ENCODE results near the gene COX20. TPM values are rescaled to one million over a fixed set of nuclear protein-coding genes. Genes with fewer than 3 reads are reported as not detected.
"Not testable (repeated sequence)": the region's sequence is repeated elsewhere in the genome, so short reads cannot be mapped to it uniquely, and the experiment has no call there.

COX20 gene
- total RNA-seq, 2 experiments from 2014 or later: 29.8 to 32.9 TPM

GRCh38 chr1:244802556-244803239 is 32.8 kb upstream of the COX20 start:
- H3K4me3 Mint-ChIP-seq: no peak overlapping the region
- no peaks in the 10 kb centered on the region for H3K36me3 Mint-ChIP-seq (ENCODE audit: low read depth)
- H3K27me3 Mint-ChIP-seq: no peaks in the 10 kb centered on the region
- H3K9me3 Mint-ChIP-seq: no peaks in the 10 kb centered on the region
- ChIA-PET POLR2A (no interaction called here), CTCF (interaction anchor here (1.2 to 2.1 kb wide), 3 partner anchors 37 to 240 kb away, joined by 3 to 8 read pairs (median 3); no protein-coding TSS in a partner anchor)
- DNase-seq: no peak
- H3K27ac Mint-ChIP-seq: no peak overlapping the region
- H3K4me1 Mint-ChIP-seq: no peaks in the 10 kb centered on the region

- no peaks in the 10 kb centered on the region for H3K9me3 Mint-ChIP-seq
- no peak overlapping the region for H3K27ac Mint-ChIP-seq
These were observed 30.6 kb upstream of the COX20 start for GRCh38 chr1:244804841-244805240.

DNA sequence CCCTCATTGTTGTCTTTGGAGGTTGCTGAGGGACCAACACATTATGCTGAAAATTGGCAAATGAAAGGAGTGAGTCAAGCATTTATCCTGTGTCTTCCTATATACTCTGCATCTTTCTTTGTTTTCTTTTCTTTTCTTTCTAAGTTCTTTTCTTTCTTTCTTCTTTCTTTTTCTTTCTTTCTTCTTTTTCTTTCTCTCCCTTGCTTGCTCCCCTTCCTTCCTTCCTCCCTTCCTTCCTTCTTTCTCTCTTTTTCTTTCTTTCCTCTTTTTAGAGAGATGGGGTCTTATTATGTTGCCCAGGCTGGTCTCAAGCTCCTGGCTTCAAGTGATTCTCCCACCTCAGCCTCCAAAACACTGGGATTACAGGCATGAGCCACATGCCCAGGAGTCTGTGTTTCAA is 28.3 kb upstream of the COX20 start:
- CTCF ChIA-PET: interaction anchor here (0.6 kb wide), 1 partner anchor 110 kb away, joined by 4 read pairs; no protein-coding TSS in a partner anchor
- H3K27ac Mint-ChIP-seq: no peak overlapping the region
- POLR2A ChIA-PET: no interaction called here

More at GRCh38 chr1:244804841-244805240, 30.6 kb upstream of the COX20 start:
- no peak for DNase-seq
- Mint-ChIP-seq H3K4me1 (no peaks in the 10 kb centered on the region), H3K36me3 (ENCODE audit: low read depth) (no peaks in the 10 kb centered on the region), H3K4me3 (no peak overlapping the region), H3K27me3 (no peaks in the 10 kb centered on the region)
- ChIA-PET POLR2A (no interaction called here), CTCF (interaction anchor here (0.7 kb wide), 1 partner anchor 33 kb away, joined by 3 read pairs; no protein-coding TSS in a partner anchor)

GRCh38 chr1:244810221-244810620 is 25.2 kb upstream of the COX20 start:
- Mint-ChIP-seq H3K9me3 (no peaks in the 10 kb centered on the region), H3K36me3 (ENCODE audit: low read depth) (no peaks in the 10 kb centered on the region), H3K4me1 (no peaks in the 10 kb centered on the region), H3K4me3 (no peak overlapping the region), H3K27ac (no peak overlapping the region), H3K27me3 (no peaks in the 10 kb centered on the region)
- POLR2A ChIA-PET: no interaction called here
- CTCF ChIA-PET: no interaction called here
- DNase-seq: no peak

More for the DNA sequence above, 28.3 kb upstream of the COX20 start:
- Mint-ChIP-seq H3K4me1 (no peaks in the 10 kb centered on the region), H3K27me3 (no peaks in the 10 kb centered on the region), H3K36me3 (ENCODE audit: low read depth) (no peaks in the 10 kb centered on the region), H3K4me3 (no peak overlapping the region), H3K9me3 (no peaks in the 10 kb centered on the region)
- no peak for DNase-seq

DNA sequence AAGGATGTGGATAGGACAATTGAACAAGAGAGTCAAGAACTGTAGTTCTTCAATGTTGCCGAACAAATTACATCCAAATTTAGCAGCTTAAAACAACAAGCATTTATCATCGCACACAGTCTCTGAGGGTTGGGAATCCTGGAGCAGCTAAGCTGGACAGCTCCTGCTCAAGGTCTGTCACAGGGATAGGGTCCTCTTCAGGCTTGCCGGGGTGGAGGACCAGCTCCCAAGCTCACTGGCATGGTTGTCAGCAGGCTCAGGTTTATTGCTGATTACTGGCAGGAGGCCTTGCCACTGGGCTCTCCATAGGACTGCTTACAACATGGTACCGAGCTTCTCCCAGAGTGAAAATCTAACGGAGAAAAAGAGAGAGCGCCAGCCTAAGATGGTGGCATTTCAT is 22.1 kb upstream of the COX20 start:
- Mint-ChIP-seq H3K27ac (no peak overlapping the region), H3K4me1 (no peaks in the 10 kb centered on the region), H3K27me3 (peaks cover 9% of the 10 kb centered on the region), H3K9me3 (no peaks in the 10 kb centered on the region), H3K36me3 (ENCODE audit: low read depth) (no peaks in the 10 kb centered on the region), H3K4me3 (no peak overlapping the region)
- POLR2A ChIA-PET: interaction anchor here (0.6 kb wide), 1 partner anchor 58 kb away, joined by 4 read pairs; no protein-coding TSS in a partner anchor
- DNase-seq: no peak
- CTCF ChIA-PET: interaction anchor here (0.7 to 2.3 kb wide), 2 partner anchors 12 to 334 kb away, joined by 3 to 10 read pairs; no protein-coding TSS in a partner anchor

- Mint-ChIP-seq H3K27me3 (peaks cover 9% of the 10 kb centered on the region), H3K27ac (no peak overlapping the region), H3K4me3 (no peak overlapping the region), H3K9me3 (no peaks in the 10 kb centered on the region), H3K36me3 (ENCODE audit: low read depth) (no peaks in the 10 kb centered on the region), H3K4me1 (no peaks in the 10 kb centered on the region)
- DNase-seq: no peak
- POLR2A ChIA-PET: interaction anchor here (1.0 kb wide), 1 partner anchor 15 kb away, joined by 3 read pairs; no protein-coding TSS in a partner anchor
- CTCF ChIA-PET: interaction anchor here (0.6 to 1.1 kb wide), 2 partner anchors 15 to 212 kb away, joined by 3 read pairs; no protein-coding TSS in a partner anchor
These were observed 19.8 kb upstream of the COX20 start for GRCh38 chr1:244815600-244816099.

- no peaks in the 10 kb centered on the region for H3K4me1 Mint-ChIP-seq
- H3K27me3 Mint-ChIP-seq: peaks cover 9% of the 10 kb centered on the region
- CTCF ChIA-PET: no interaction called here
- no peak for DNase-seq
- POLR2A ChIA-PET: no interaction called here
- no peaks in the 10 kb centered on the region for H3K9me3 Mint-ChIP-seq
- no peaks in the 10 kb centered on the region for H3K36me3 Mint-ChIP-seq (ENCODE audit: low read depth)
- H3K4me3 Mint-ChIP-seq: no peak overlapping the region
- H3K27ac Mint-ChIP-seq: no peak overlapping the region
These were observed 18.0 kb upstream of the COX20 start for GRCh38 chr1:244817415-244817894.

DNA sequence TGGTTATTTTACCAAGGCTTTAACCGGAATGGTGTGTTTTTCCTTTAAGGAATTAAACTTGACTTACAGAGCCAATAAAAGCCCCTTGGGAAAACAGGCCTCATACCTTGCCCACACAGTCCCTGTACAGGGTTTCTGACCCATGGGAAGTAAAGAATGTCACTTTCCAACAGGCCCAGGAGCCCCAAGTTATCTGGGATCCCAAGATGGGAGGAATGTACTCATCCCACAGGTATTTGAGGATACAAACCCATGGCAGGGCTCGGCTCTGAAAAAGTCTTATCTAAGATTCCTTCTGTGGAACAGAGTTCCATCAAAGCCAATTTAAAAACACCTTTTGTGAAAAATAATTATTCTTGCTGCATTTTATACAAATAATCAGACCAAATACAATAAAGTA is 15.3 kb upstream of the COX20 start:
- Mint-ChIP-seq H3K27me3 (peaks cover 9% of the 10 kb centered on the region), H3K36me3 (ENCODE audit: low read depth) (no peaks in the 10 kb centered on the region), H3K4me1 (no peaks in the 10 kb centered on the region), H3K4me3 (no peak overlapping the region), H3K27ac (no peak overlapping the region), H3K9me3 (no peaks in the 10 kb centered on the region)
- no peak for DNase-seq
- ChIA-PET POLR2A (no interaction called here), CTCF (interaction anchor here (0.6 to 1.6 kb wide), 2 partner anchors 14 to 231 kb away, joined by 3 to 6 read pairs; no protein-coding TSS in a partner anchor)

DNA sequence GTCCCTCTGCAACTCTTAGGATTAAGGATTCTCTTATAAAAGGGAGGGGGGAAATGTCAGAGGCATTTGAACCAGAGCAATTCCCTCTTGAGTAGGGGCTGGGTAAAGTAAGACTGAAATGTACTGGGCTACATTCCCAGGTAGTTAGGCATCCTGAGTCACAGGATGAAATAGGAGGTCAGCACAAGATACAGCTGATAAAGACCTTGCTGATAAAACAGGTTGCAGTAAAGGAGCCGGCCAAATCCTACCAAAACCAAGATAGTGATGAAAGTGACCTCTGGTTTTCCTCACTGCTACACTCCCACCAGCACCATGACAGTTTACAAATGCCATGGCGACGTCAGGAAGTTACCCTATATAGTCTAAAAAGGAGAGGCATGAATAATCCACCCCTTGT is 14.3 kb upstream of the COX20 start:
- ChIA-PET POLR2A (no interaction called here), CTCF (no interaction called here)
- Mint-ChIP-seq H3K27ac (no peak overlapping the region), H3K9me3 (no peaks in the 10 kb centered on the region), H3K4me3 (no peak overlapping the region), H3K27me3 (peaks cover 7% of the 10 kb centered on the region), H3K4me1 (no peaks in the 10 kb centered on the region), H3K36me3 (ENCODE audit: low read depth) (no peaks in the 10 kb centered on the region)
- DNase-seq: no peak

GRCh38 chr1:244822878-244823277 is 12.6 kb upstream of the COX20 start:
- ChIA-PET POLR2A (no interaction called here), CTCF (interaction anchor here (0.6 kb wide), 1 partner anchor 133 kb away, joined by 3 read pairs; no protein-coding TSS in a partner anchor)
- Mint-ChIP-seq H3K36me3 (ENCODE audit: low read depth) (no peaks in the 10 kb centered on the region), H3K9me3 (no peaks in the 10 kb centered on the region), H3K4me3 (no peak overlapping the region), H3K4me1 (no peaks in the 10 kb centered on the region), H3K27ac (no peak overlapping the region), H3K27me3 (peaks cover 2% of the 10 kb centered on the region)
- DNase-seq: no peak

GRCh38 chr1:244826712-244827111 is 8.7 kb upstream of the COX20 start:
- peaks cover 2% of the 10 kb centered on the region for H3K27me3 Mint-ChIP-seq
- CTCF ChIA-PET: interaction anchor here (1.0 kb wide), 1 partner anchor 1544 kb away, joined by 4 read pairs; no protein-coding TSS in a partner anchor

DNA sequence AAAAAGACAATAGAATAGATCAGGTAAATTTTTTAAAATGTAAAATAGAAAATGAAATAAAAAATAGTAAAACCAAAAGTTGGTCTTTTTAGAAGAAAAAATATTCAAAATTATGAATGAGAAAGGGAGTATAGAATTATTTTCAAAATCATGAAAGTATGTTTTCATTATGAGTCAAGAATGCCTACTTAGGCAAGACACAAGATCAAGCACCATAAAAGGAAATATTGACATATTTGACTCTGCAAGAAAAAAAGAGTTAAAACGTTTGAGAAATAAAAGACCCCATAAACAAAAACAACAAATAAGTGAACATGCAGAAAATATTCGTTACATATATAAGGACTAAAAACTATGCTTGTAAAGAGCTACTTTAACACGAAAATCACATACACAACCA is 4.8 kb upstream of the COX20 start:
- Mint-ChIP-seq H3K4me1 (peaks cover 11% of the 10 kb centered on the region), H3K27ac (no peak overlapping the region), H3K27me3 (peaks cover under 1% of the 10 kb centered on the region), H3K9me3 (no peaks in the 10 kb centered on the region), H3K36me3 (ENCODE audit: low read depth) (no peaks in the 10 kb centered on the region), H3K4me3 (no peak overlapping the region)
- no peak for DNase-seq
- POLR2A ChIA-PET: interaction anchor here (0.8 kb wide), 1 partner anchor 15 kb away, joined by 3 read pairs; no protein-coding TSS in a partner anchor
- CTCF ChIA-PET: interaction anchor here (0.6 to 1.0 kb wide), 2 partner anchors 16 to 147 kb away, joined by 3 read pairs; no protein-coding TSS in a partner anchor

More at GRCh38 chr1:244826712-244827111, 8.7 kb upstream of the COX20 start:
- Mint-ChIP-seq H3K4me1 (peaks cover 6% of the 10 kb centered on the region), H3K36me3 (ENCODE audit: low read depth) (no peaks in the 10 kb centered on the region), H3K4me3 (no peak overlapping the region), H3K27ac (no peak overlapping the region), H3K9me3 (no peaks in the 10 kb centered on the region)
- POLR2A ChIA-PET: interaction anchor here (0.6 kb wide), 1 partner anchor 970 kb away, joined by 3 read pairs; no protein-coding TSS in a partner anchor
- DNase-seq: no peak

GRCh38 chr1:244833260-244833659 is 2.2 kb upstream of the COX20 start:
- Mint-ChIP-seq H3K27ac (peak overlapping the region; percentile 100), H3K4me3 (peak overlapping the region; percentile 84), H3K36me3 (ENCODE audit: low read depth) (peaks cover 20% of the 10 kb centered on the region), H3K4me1 (peaks cover 32% of the 10 kb centered on the region)
- POLR2A ChIA-PET: interaction anchor here (1.8 kb wide), 1 partner anchor 31 kb away, joined by 9 read pairs; the partner anchor contains the start of gene HNRNPU
- not testable (repeated sequence) for DNase-seq, H3K9me3 Mint-ChIP-seq, H3K27me3 Mint-ChIP-seq
- CTCF ChIA-PET: interaction anchor here (0.7 to 10.5 kb wide), 6 partner anchors 9 to 31 kb away, joined by 3 to 76 read pairs (median 4); partner anchors contain the start of gene HNRNPU
